ENCODE measurements around the gene EEIG1. TPM values are rescaled to one million over a fixed set of nuclear protein-coding genes. Genes with fewer than 3 reads are reported as not detected.

The EEIG1 gene
- total RNA-seq, 2 experiments from 2014 or later, result 56.2 to 58.4 TPM

- CTCF ChIA-PET, result interaction anchor here (0.5 to 3.3 kb wide), 6 partner anchors 9 to 339 kb away, joined by 3 to 19 read pairs (median 6); partner anchors contain the start of gene NAIF1
Measured at GRCh38 chr9:127982912-127983311, 2.1 kb upstream of the EEIG1 start.

DNA sequence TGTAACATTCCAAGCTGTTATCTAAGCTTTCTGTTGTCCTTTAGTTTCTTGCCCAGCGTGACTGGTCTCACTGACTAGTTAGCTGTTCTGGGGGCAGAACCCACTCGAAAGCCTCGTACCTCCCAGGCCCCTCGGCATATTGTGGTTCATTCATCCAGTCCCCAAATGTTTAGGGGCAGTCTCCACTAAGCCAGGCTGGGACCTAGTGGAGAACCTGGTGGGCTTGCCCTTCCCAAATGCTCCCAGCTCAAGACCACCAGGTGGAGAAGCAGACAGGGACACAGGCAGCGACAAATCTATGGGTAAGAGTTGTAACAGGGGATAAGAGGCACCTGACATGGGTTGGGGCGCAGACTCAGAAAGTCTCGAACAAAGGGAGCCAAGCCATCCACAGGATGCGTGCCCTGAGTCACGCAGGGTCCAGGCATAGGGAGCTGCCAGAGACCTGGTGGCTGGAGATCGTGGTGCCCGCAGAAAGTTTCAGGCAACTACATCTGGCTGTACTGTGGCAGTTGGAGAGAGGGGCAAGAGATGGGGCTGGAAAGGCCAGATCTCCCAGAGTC is 851 bp upstream of the EEIG1 start:
- intact Hi-C loops (cut with DNase I, micrococcal nuclease), result loop anchor here (1.0 to 10.0 kb wide), 13 partner anchors 11 to 757 kb away; partner anchors contain the start of genes BBLN (in 1 of the 2), CDK9 (in 1 of the 2), NAIF1 (in 1 of the 2) and SPTAN1 (in 1 of the 2)

More at GRCh38 chr9:127982912-127983311, 2.1 kb upstream of the EEIG1 start:
- Mint-ChIP-seq H3K36me3 (ENCODE audit: low read depth) (peaks cover 13% of the 10 kb centered on the region), H3K4me3 (peak overlapping the region; percentile 51), H3K4me1 (peaks cover 35% of the 10 kb centered on the region), H3K9me3 (ENCODE audit: low read depth) (no peaks in the 10 kb centered on the region), H3K27me3 (no peaks in the 10 kb centered on the region), H3K27ac (peak overlapping the region; percentile 79)
- intact Hi-C loops (cut with DNase I, micrococcal nuclease), result loop anchor here in 1 of 2 experiments (5.0 to 10.0 kb wide), 3 partner anchors 196 to 758 kb away; partner anchors contain the start of genes CDK9 and SPTAN1
- DNase-seq (no peak), ATAC-seq (no peak)
- POLR2A ChIA-PET, result interaction anchor here (0.6 to 2.6 kb wide), 2 partner anchors 19 to 28 kb away, joined by 3 to 9 read pairs; no protein-coding TSS in a partner anchor

GRCh38 chr9:127980060-127980705 is 606 bp downstream of the EEIG1 start:
- H3K27ac Mint-ChIP-seq, result peak overlapping the region; percentile 87
- CTCF ChIA-PET, result interaction anchor here (0.9 to 8.1 kb wide), 9 partner anchors 20 to 112 kb away, joined by 3 to 55 read pairs (median 5); no protein-coding TSS in a partner anchor
- ATAC-seq (peak; percentile 0), DNase-seq (peak; percentile 67)
- H3K36me3 Mint-ChIP-seq (ENCODE audit: low read depth), result peaks cover 21% of the 10 kb centered on the region
- H3K4me3 Mint-ChIP-seq, result peak overlapping the region; percentile 97
- intact Hi-C loops (cut with DNase I, micrococcal nuclease), result loop anchor here in 1 of 2 experiments (1.0 to 10.0 kb wide), 5 partner anchors 37 to 755 kb away; partner anchors contain the start of genes CDK9 and SPTAN1
- POLR2A ChIA-PET, result interaction anchor here (0.8 to 1.4 kb wide), 5 partner anchors 10 to 51 kb away, joined by 3 to 12 read pairs (median 4); no protein-coding TSS in a partner anchor
- H3K9me3 Mint-ChIP-seq (ENCODE audit: low read depth), result no peaks in the 10 kb centered on the region
- H3K4me1 Mint-ChIP-seq, result peaks cover 55% of the 10 kb centered on the region
- H3K27me3 Mint-ChIP-seq, result no peaks in the 10 kb centered on the region

More for the DNA sequence above, 851 bp upstream of the EEIG1 start:
- H3K36me3 Mint-ChIP-seq (ENCODE audit: low read depth), result peaks cover 17% of the 10 kb centered on the region
- ChIA-PET CTCF (interaction anchor here (0.7 to 3.3 kb wide), 13 partner anchors 9 to 212 kb away, joined by 3 to 19 read pairs (median 4); partner anchors contain the start of gene NAIF1), POLR2A (interaction anchor here (0.6 to 2.6 kb wide), 7 partner anchors 11 to 50 kb away, joined by 3 to 12 read pairs (median 4); no protein-coding TSS in a partner anchor)
- ATAC-seq (peak; percentile 21), DNase-seq (peak; percentile 75)
- H3K27me3 Mint-ChIP-seq, result no peaks in the 10 kb centered on the region
- peak overlapping the region; percentile 92 for H3K4me3 Mint-ChIP-seq
- peaks cover 42% of the 10 kb centered on the region for H3K4me1 Mint-ChIP-seq
- H3K9me3 Mint-ChIP-seq (ENCODE audit: low read depth), result no peaks in the 10 kb centered on the region
- peak overlapping the region; percentile 98 for H3K27ac Mint-ChIP-seq

- Mint-ChIP-seq H3K36me3 (ENCODE audit: low read depth) (peaks cover 23% of the 10 kb centered on the region), H3K4me1 (peaks cover 56% of the 10 kb centered on the region), H3K4me3 (peak overlapping the region; percentile 97), H3K27me3 (no peaks in the 10 kb centered on the region), H3K27ac (peak overlapping the region; percentile 87), H3K9me3 (ENCODE audit: low read depth) (no peaks in the 10 kb centered on the region)
- POLR2A ChIA-PET, result interaction anchor here (1.1 to 2.6 kb wide), 3 partner anchors 9 to 47 kb away, joined by 8 to 13 read pairs (median 9); no protein-coding TSS in a partner anchor
- DNase-seq, result peak; percentile 59
- intact Hi-C loops (cut with DNase I, micrococcal nuclease), result loop anchor here (1.0 to 10.0 kb wide), 8 partner anchors 9 to 755 kb away; partner anchors contain the start of genes CDK9 (in 1 of the 2) and SPTAN1 (in 1 of the 2)
- CTCF ChIA-PET, result interaction anchor here (0.7 to 8.1 kb wide), 13 partner anchors 9 to 250 kb away, joined by 3 to 55 read pairs (median 4); no protein-coding TSS in a partner anchor
- ATAC-seq, result no peak
Measured at GRCh38 chr9:127979333-127980059, 1.3 kb downstream of the EEIG1 start.

DNA sequence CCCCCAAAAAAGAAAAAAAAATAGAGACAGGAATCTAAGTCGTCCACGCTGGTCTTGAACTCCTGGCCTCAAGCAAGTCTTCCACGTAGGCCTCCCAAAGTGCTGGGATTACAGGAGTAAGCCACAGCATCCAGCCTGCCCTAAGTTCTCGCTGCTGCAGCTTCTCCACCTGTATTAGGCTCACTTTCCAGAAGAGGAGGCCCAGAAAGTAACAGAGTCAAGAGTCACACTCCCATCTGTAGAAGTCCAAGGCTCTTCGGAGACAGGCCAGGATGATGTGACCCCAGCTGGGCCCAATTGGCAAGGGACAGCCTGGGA is 1.8 kb downstream of the EEIG1 start:
- Mint-ChIP-seq H3K27me3 (no peaks in the 10 kb centered on the region), H3K9me3 (ENCODE audit: low read depth) (no peaks in the 10 kb centered on the region), H3K4me1 (peaks cover 60% of the 10 kb centered on the region), H3K36me3 (ENCODE audit: low read depth) (peaks cover 24% of the 10 kb centered on the region), H3K27ac (peak overlapping the region; percentile 87), H3K4me3 (peak overlapping the region; percentile 97)
- ChIA-PET POLR2A (interaction anchor here (0.7 to 2.6 kb wide), 4 partner anchors 9 to 47 kb away, joined by 3 to 13 read pairs (median 8); no protein-coding TSS in a partner anchor), CTCF (interaction anchor here (0.7 to 8.1 kb wide), 12 partner anchors 9 to 250 kb away, joined by 3 to 55 read pairs (median 4); no protein-coding TSS in a partner anchor)
- intact Hi-C loops (cut with DNase I, micrococcal nuclease), result loop anchor here in 1 of 2 experiments (1.0 to 2.0 kb wide), 3 partner anchors 9 to 48 kb away; no protein-coding TSS in a partner anchor
- ATAC-seq, result no peak
- no peak for DNase-seq

DNA sequence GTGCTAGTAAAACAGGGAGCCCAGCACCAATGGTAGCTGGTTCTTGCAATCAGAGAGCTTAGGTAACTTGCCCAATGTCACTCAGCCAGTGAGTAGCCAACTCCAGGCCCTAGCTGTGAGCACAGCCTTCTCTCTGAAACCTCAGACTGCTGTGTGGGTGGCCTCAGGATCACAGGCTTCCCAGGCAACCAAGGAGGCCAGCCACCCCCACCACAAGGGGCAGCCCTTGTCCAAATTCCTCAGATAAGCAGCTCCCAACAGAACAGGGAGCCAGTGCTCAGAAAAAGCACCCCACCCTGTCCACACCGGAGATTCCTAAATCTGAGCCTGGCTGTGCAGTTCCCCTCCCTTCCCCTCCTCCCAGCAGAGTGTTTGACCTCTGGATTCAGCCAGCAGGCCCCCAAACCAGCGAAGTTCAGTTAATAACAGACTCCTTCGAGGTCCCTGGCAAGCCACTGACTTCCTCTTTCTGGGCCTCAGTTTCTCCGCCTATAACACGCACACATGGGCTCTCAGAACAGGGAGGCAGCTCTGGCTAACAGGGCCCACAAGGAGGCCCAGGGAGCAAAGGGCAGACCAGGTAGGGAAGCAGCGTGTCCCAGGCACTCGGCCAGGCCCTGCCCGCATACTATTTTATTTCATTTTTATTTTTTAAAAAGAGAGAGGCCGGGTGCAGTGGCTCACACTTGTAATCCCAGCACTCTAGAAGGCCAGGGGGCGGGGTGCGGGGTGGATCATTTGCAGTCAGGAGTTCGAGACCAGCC is 2.7 kb downstream of the EEIG1 start:
- Mint-ChIP-seq H3K27ac (peak overlapping the region; percentile 89), H3K27me3 (no peaks in the 10 kb centered on the region), H3K4me3 (peak overlapping the region; percentile 97), H3K36me3 (ENCODE audit: low read depth) (peaks cover 24% of the 10 kb centered on the region), H3K9me3 (ENCODE audit: low read depth) (no peaks in the 10 kb centered on the region), H3K4me1 (peaks cover 60% of the 10 kb centered on the region)
- intact Hi-C loops (cut with DNase I, micrococcal nuclease), result loop anchor here in 1 of 2 experiments (2.0 kb wide), 2 partner anchors 13 to 49 kb away; no protein-coding TSS in a partner anchor
- ATAC-seq (peak; percentile 4), DNase-seq (peak; percentile 64)
- ChIA-PET POLR2A (interaction anchor here (0.5 to 2.6 kb wide), 7 partner anchors 8 to 93 kb away, joined by 3 to 13 read pairs (median 4); no protein-coding TSS in a partner anchor), CTCF (interaction anchor here (0.6 to 8.1 kb wide), 12 partner anchors 8 to 140 kb away, joined by 3 to 55 read pairs (median 4); no protein-coding TSS in a partner anchor)

DNA sequence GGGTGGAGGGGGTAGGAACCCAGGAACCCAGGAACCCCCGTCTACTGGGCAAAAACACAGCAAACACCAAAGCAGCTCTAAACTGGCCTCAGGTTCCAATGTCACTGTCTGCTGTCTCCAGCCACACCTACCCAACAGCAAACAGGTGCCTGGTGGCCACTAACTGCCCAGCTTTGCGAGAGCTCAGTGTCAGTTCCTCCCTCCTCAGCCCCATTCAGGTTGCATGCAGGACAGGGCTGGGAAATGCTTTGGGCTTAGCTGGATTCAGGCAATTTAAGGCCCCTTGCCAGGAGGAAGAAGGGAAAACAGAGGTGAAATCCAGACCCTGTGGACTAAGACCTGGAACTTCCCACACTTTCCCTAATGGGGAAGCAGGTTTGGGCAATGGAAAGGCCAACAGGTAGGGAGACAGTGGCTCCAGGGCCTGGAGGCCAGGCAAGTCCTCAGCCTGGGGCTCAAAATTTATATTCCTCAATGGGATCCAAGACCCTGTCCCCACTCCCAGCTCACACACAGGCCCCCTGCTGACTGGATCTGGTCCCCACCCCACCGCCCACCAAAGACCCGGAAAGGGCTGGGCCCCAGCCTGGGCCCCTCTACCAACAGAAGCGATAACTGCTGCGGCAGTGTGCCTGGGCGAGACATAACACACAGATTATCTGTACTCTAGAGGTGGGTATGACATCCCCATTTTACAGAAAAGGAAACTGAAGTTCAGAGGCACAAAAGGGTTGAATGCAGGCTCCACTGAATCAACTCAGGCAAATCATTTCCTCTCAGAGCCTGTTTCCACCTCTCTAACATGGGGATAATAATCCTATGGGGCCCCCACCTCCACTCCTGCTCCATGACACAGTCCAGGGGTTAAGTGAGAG is 3.5 kb downstream of the EEIG1 start:
- DNase-seq (peak; percentile 61), ATAC-seq (peak; percentile 15)
- Mint-ChIP-seq H3K27me3 (no peaks in the 10 kb centered on the region), H3K27ac (peak overlapping the region; percentile 89), H3K36me3 (ENCODE audit: low read depth) (peaks cover 22% of the 10 kb centered on the region), H3K4me1 (peaks cover 60% of the 10 kb centered on the region), H3K4me3 (peak overlapping the region; percentile 97), H3K9me3 (ENCODE audit: low read depth) (no peaks in the 10 kb centered on the region)
- intact Hi-C loops (cut with DNase I, micrococcal nuclease), result no loop called here
- POLR2A ChIA-PET, result interaction anchor here (0.5 to 2.6 kb wide), 8 partner anchors 18 to 94 kb away, joined by 3 to 13 read pairs (median 4); no protein-coding TSS in a partner anchor
- CTCF ChIA-PET, result interaction anchor here (0.6 to 8.1 kb wide), 13 partner anchors 14 to 141 kb away, joined by 3 to 55 read pairs (median 4); no protein-coding TSS in a partner anchor

DNA sequence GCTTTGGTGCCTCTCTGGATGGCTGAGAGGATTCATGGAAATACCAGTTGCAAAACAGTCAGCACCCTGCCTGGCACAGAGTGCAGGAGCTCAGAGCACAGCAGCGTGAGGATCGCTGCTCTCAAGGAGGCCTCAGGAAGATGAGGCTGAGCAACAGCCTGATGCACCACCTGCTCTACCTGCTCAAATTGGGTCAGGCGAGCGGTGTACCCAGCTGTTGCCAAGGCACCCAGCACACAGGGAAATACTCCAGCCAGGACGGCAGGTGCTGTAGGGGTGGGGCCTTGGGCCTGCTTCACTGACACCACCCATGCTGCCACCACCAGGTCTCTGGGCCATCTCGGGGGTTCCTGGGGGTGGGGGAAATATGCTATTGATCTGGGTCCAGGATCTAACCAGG is 4.3 kb downstream of the EEIG1 start:
- Mint-ChIP-seq H3K4me3 (peak overlapping the region; percentile 97), H3K36me3 (ENCODE audit: low read depth) (peaks cover 23% of the 10 kb centered on the region), H3K27me3 (no peaks in the 10 kb centered on the region), H3K9me3 (ENCODE audit: low read depth) (no peaks in the 10 kb centered on the region), H3K27ac (peak overlapping the region; percentile 89), H3K4me1 (peaks cover 61% of the 10 kb centered on the region)
- ChIA-PET POLR2A (interaction anchor here (0.5 to 1.9 kb wide), 6 partner anchors 17 to 129 kb away, joined by 3 to 8 read pairs (median 4); no protein-coding TSS in a partner anchor), CTCF (interaction anchor here (0.7 to 8.1 kb wide), 7 partner anchors 14 to 124 kb away, joined by 3 to 55 read pairs (median 5); no protein-coding TSS in a partner anchor)
- no peak for DNase-seq
- no peak for ATAC-seq
- intact Hi-C loops (cut with DNase I, micrococcal nuclease), result no loop called here
